Activated T-cell treated with anti-CD3 and anti-CD28 coated beads, Interleukin-2, amount 50 U/mL, for 72 hours (primary cell): ENCODE measurements around the gene MAEL. TPM values are rescaled to one million over a fixed set of nuclear protein-coding genes. Genes with fewer than 3 reads are reported as not detected.
A peak's percentile ranks its signal among the peaks of the same experiment; 100 is the strongest.

Source experiments
- ATAC-seq, 2 donors: fragments of 150-1000 bp; cut with Tn5 transposase; replicated peaks in 1 of 2; 2 replicates each; pipeline ENCODE4 v1.10.0; 2021; ENCODE audit warnings: moderate library complexity in 2 of 2, mild to moderate bottlenecking in 1 of 2
- DNase-seq, 2 donors: peaks; one replicate each; pipeline ENCODE4 v3.0.0; 2021 to 2022; ENCODE audit warnings: mixed read lengths in 1 of 2
- H3K27ac Mint-ChIP-seq: one replicate; pipeline ENCODE4 v1.8.0; 2022; ENCODE audit warnings: mild to moderate bottlenecking, moderate library complexity, mixed read lengths
- H3K27me3 Mint-ChIP-seq: one replicate; pipeline ENCODE4 v1.8.0; 2022; ENCODE audit warnings: low read depth, mixed read lengths
- H3K36me3 Mint-ChIP-seq, 2 donors: one replicate each; pipeline ENCODE4 v1.8.0; 2022; ENCODE audit warnings: mixed read lengths in 2 of 2, mild to moderate bottlenecking in 1 of 2; ENCODE audit not compliant: insufficient read depth in 2 of 2
- H3K4me1 Mint-ChIP-seq: one replicate; pipeline ENCODE4 v1.8.0; 2022; ENCODE audit warnings: low read depth, mixed read lengths
- H3K4me3 Mint-ChIP-seq, 2 donors: one replicate each; pipeline ENCODE4 v1.8.0; 2022; ENCODE audit warnings: mild to moderate bottlenecking in 2 of 2, mixed read lengths in 2 of 2, moderate library complexity in 2 of 2
- H3K9me3 Mint-ChIP-seq, 2 donors: one replicate each; pipeline ENCODE4 v1.8.0; 2022; ENCODE audit warnings: mixed read lengths in 2 of 2
- total RNA-seq, 2 donors: library from RNA; stranded (reverse); gene quantifications; one replicate each; pipeline ENCODE4 v1.2.3, GENCODE V29; 2022

MAEL gene
- total RNA-seq, 2 donors from 2014 or later, result 0.60 TPM; not detected in 1

GRCh38 chr1:167066333-167067122 lies 77.4 kb downstream of the MAEL start:
- DNase-seq (peak; percentile 81 to 89), ATAC-seq (peak; percentile 88 to 97)
- Mint-ChIP-seq H3K36me3 (no peaks in the 10 kb centered on the region), H3K4me3 (peak overlapping the region; percentile 33 to 63), H3K9me3 (no peaks in the 10 kb centered on the region), H3K27me3 (no peaks in the 10 kb centered on the region), H3K4me1 (no peaks in the 10 kb centered on the region), H3K27ac (no peak overlapping the region)

- no peaks in the 10 kb centered on the region for H3K36me3 Mint-ChIP-seq
- no peaks in the 10 kb centered on the region for H3K4me1 Mint-ChIP-seq
- no peak overlapping the region for H3K27ac Mint-ChIP-seq
- ATAC-seq, result no peak
- no peaks in the 10 kb centered on the region for H3K9me3 Mint-ChIP-seq
- H3K4me3 Mint-ChIP-seq, result no peak overlapping the region
- no peak for DNase-seq
- no peaks in the 10 kb centered on the region for H3K27me3 Mint-ChIP-seq
Measured at GRCh38 chr1:167067904-167068303, 78.8 kb downstream of the MAEL start.

- Mint-ChIP-seq H3K36me3 (no peaks in the 10 kb centered on the region), H3K9me3 (no peaks in the 10 kb centered on the region), H3K4me1 (no peaks in the 10 kb centered on the region), H3K4me3 (no peak overlapping the region), H3K27ac (no peak overlapping the region), H3K27me3 (no peaks in the 10 kb centered on the region)
- ATAC-seq, result no peak
- no peak for DNase-seq
Measured at GRCh38 chr1:167068761-167069160, 79.7 kb downstream of the MAEL start.

DNA sequence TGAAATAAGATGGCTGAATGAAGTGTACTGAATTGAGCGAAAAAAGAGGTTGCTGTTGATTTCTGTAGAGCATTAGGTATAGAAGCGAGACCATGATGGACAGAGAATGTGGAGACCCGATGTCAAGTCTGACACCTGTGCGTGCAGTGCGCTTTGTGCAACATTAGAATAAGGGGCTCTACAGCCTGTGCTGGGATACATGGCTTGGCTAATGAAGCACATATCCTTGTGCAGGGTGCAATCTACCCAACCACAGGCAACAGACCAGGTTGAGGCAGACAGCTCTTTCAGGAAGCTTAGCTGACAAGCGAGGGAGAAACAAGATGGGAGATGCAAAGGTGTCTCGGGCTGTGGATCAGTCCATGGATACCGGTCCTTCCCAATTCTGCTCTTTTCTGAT lies 82.2 kb downstream of the MAEL start:
- peaks cover 0 to 2% of the 10 kb centered on the region in 2 donors for H3K36me3 Mint-ChIP-seq
- ATAC-seq, result no peak
- no peak for DNase-seq
- no peaks in the 10 kb centered on the region for H3K27me3 Mint-ChIP-seq
- no peak overlapping the region for H3K27ac Mint-ChIP-seq
- H3K9me3 Mint-ChIP-seq, result peaks cover 0 to 5% of the 10 kb centered on the region in 2 donors
- peaks cover 13% of the 10 kb centered on the region for H3K4me1 Mint-ChIP-seq
- no peak overlapping the region for H3K4me3 Mint-ChIP-seq

Other genes with a start within 250 kb of the MAEL start
- gene POGK, start 149.8 kb upstream of the MAEL start, total RNA-seq, result 10 to 100 TPM; 50.6 to 51.7 TPM
- gene TADA1, start 113.0 kb upstream of the MAEL start, total RNA-seq, result 10 to 100 TPM; 17.3 to 17.9 TPM
- 10 to 100 TPM; 15.8 to 18.5 TPM for gene ILDR2, start 13.7 kb upstream of the MAEL start, total RNA-seq
- gene GPA33, start 101.1 kb downstream of the MAEL start, total RNA-seq, result 1 to 10 TPM; 2.6 to 5.2 TPM
- gene STYXL2, start 104.8 kb downstream of the MAEL start, total RNA-seq, result under 1 TPM; 0.07 to 0.24 TPM
- 10 to 100 TPM; 29.4 to 39.6 TPM for gene POU2F1, start 231.6 kb downstream of the MAEL start, total RNA-seq